Measurements from ENCODE around the gene PPP2R2B.

Gene PPP2R2B

DNA sequence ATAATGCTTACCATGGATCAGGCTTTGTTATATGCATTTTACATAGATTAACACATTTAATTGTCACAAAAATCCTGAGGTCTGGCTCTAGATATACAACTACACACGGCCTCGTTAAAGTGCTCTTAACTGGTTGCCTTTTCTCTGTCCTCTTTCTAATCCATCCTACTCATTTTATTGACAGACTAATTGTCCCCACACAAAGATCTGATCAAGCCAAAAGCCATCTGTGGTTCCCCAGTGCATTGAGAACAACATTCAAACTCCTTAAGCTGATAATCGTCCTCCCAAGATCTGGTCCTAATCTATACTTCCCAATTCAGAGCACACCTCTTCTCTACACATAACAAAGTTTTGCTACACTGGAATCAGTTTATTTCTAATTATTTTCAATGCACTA, 23.9 kb upstream of the PPP2R2B start:
- H3K9me3 Mint-ChIP-seq, result peaks cover 5% of the 10 kb centered on the region
- no peaks in the 10 kb centered on the region for H3K4me1 Mint-ChIP-seq
- TF ChIP-seq, protein P1, sequence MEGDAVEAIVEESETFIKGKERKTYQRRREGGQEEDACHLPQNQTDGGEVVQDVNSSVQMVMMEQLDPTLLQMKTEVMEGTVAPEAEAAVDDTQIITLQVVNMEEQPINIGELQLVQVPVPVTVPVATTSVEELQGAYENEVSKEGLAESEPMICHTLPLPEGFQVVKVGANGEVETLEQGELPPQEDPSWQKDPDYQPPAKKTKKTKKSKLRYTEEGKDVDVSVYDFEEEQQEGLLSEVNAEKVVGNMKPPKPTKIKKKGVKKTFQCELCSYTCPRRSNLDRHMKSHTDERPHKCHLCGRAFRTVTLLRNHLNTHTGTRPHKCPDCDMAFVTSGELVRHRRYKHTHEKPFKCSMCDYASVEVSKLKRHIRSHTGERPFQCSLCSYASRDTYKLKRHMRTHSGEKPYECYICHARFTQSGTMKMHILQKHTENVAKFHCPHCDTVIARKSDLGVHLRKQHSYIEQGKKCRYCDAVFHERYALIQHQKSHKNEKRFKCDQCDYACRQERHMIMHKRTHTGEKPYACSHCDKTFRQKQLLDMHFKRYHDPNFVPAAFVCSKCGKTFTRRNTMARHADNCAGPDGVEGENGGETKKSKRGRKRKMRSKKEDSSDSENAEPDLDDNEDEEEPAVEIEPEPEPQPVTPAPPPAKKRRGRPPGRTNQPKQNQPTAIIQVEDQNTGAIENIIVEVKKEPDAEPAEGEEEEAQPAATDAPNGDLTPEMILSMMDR (IDR thresholded peaks at IDR 0.05), result no peak
- peaks cover 3% of the 10 kb centered on the region for H3K27me3 Mint-ChIP-seq (ENCODE audit: low read depth, poor library complexity)
- no peak for DNase-seq
- H3K36me3 Mint-ChIP-seq (ENCODE audit: low read depth), result no peaks in the 10 kb centered on the region
- H3K4me3 Mint-ChIP-seq, result no peak overlapping the region
- no peak overlapping the region for H3K27ac Mint-ChIP-seq

DNA sequence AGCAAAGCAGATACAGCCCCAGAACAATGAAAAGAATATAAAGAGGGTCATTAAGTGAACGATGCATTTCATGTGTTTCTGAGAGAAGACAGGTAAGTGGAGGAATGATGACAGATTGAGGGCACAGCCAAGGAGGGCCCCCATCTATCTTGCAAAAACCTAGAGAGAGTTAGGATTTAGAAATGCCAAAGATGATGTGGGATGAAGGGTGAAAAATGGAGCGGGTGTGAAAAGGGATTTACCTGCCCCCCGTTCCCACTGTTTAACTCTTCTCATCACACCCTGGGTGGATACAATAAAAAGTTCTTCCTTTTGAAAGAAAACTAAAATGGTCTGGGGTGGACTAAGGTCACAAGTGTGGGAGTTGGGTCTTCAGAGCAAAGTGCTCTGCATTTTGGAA, 18.5 kb upstream of the PPP2R2B start:
- no peaks in the 10 kb centered on the region for H3K4me1 Mint-ChIP-seq
- no peak for DNase-seq
- peaks cover 14% of the 10 kb centered on the region for H3K9me3 Mint-ChIP-seq
- H3K4me3 Mint-ChIP-seq, result no peak overlapping the region
- no peak overlapping the region for H3K27ac Mint-ChIP-seq
- no peaks in the 10 kb centered on the region for H3K36me3 Mint-ChIP-seq (ENCODE audit: low read depth)
- H3K27me3 Mint-ChIP-seq (ENCODE audit: low read depth, poor library complexity), result peaks cover 4% of the 10 kb centered on the region
- TF ChIP-seq, protein P1 (IDR thresholded peaks at IDR 0.05), result no peak

GRCh38 chr5:146894753-146895521, 16.4 kb upstream of the PPP2R2B start:
- peaks cover 14% of the 10 kb centered on the region for H3K9me3 Mint-ChIP-seq
- H3K36me3 Mint-ChIP-seq (ENCODE audit: low read depth), result no peaks in the 10 kb centered on the region
- no peaks in the 10 kb centered on the region for H3K4me1 Mint-ChIP-seq
- no peak overlapping the region for H3K27ac Mint-ChIP-seq
- TF ChIP-seq, protein P1 (IDR thresholded peaks at IDR 0.05), result no peak
- no peak overlapping the region for H3K4me3 Mint-ChIP-seq
- no peak for DNase-seq
- peaks cover 4% of the 10 kb centered on the region for H3K27me3 Mint-ChIP-seq (ENCODE audit: low read depth, poor library complexity)

GRCh38 chr5:146893991-146894390, 15.4 kb upstream of the PPP2R2B start:
- peaks cover 4% of the 10 kb centered on the region for H3K27me3 Mint-ChIP-seq (ENCODE audit: low read depth, poor library complexity)
- DNase-seq, result no peak
- no peak overlapping the region for H3K27ac Mint-ChIP-seq
- no peaks in the 10 kb centered on the region for H3K36me3 Mint-ChIP-seq (ENCODE audit: low read depth)
- TF ChIP-seq, protein P1 (IDR thresholded peaks at IDR 0.05), result no peak
- no peak overlapping the region for H3K4me3 Mint-ChIP-seq
- H3K9me3 Mint-ChIP-seq, result peaks cover 14% of the 10 kb centered on the region
- H3K4me1 Mint-ChIP-seq, result no peaks in the 10 kb centered on the region

- Mint-ChIP-seq H3K27ac (no peak overlapping the region), H3K4me1 (no peaks in the 10 kb centered on the region), H3K27me3 (ENCODE audit: low read depth, poor library complexity) (peaks cover 4% of the 10 kb centered on the region), H3K36me3 (ENCODE audit: low read depth) (no peaks in the 10 kb centered on the region), H3K9me3 (peaks cover 6% of the 10 kb centered on the region), H3K4me3 (no peak overlapping the region)
- TF ChIP-seq, protein P1 (IDR thresholded peaks at IDR 0.05), result no peak
- no peak for DNase-seq
Measured at GRCh38 chr5:146892231-146892630, 13.7 kb upstream of the PPP2R2B start.

DNA sequence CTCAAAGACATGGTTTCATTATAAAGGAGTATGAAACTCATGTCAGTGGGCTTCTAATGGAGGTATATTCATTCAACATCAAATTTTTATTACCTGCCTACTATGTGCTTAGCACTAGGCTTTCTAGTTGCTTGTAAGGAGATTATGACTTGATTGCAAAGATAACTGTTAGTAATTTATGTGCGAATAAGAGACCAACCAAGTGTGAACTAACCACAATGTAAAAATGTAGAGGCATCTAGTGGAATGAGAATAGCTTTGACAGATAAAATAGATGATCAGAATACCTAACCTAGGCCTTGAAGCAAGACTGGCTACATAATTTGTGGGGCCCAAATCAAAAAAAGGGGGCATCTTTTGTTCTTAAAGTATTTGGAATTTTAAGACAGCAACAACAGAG, 13.0 kb upstream of the PPP2R2B start:
- Mint-ChIP-seq H3K36me3 (ENCODE audit: low read depth) (no peaks in the 10 kb centered on the region), H3K4me1 (no peaks in the 10 kb centered on the region), H3K9me3 (no peaks in the 10 kb centered on the region), H3K4me3 (no peak overlapping the region), H3K27ac (no peak overlapping the region), H3K27me3 (ENCODE audit: low read depth, poor library complexity) (peaks cover 4% of the 10 kb centered on the region)
- DNase-seq, result no peak
- TF ChIP-seq, protein P1 (IDR thresholded peaks at IDR 0.05), result no peak

All from nephron progenitor cell (in vitro differentiated cells).